PC-3 (cell line): ENCODE measurements around the gene B4GALNT4. TPM values are rescaled to one million over a fixed set of nuclear protein-coding genes. Genes with fewer than 3 reads are reported as not detected.

Experiments used
- ATAC-seq: fragments of 200-7000 bp; cut with Tn5 transposase; 2 replicates; pipeline ENCODE4 v1.9.1; 2020; ENCODE audit warnings: mild to moderate bottlenecking, moderate library complexity
- BruUV-seq: library from RNA; stranded (reverse); fragments of 400-500 nt; replicated peaks from 2 replicates; lab custom pipeline; 2021; lab: Mats Ljungman, UMichigan
- CTCF ChIA-PET: fragments of 300-600 bp; sonication (Branson Sonifier 250); formaldehyde crosslinking; loops from one replicate; lab custom pipeline; 2022; ENCODE audit warnings: antibody characterized with exemption; lab: Charles Lee
- POLR2A ChIA-PET: fragments of 300-600 bp; sonication (Branson Sonifier 250); formaldehyde crosslinking; loops from one replicate; lab custom pipeline; 2022; ENCODE audit warnings: antibody characterized with exemption; ENCODE audit not compliant: unreplicated experiment; lab: Charles Lee
- DNase-seq: peaks from one replicate; pipeline ENCODE4 v3.0.0-alpha.2; 2015
- H2AFZ ChIP-seq: fragments of 300-600 bp; sonication (generic); 2 replicates; pipeline ENCODE4 v1.6.0; 2016; ENCODE audit warnings: antibody characterized with exemption, low read length
- H3F3A ChIP-seq: fragments of 300-600 bp; sonication (generic); one replicate; pipeline ENCODE4 v1.6.0; 2017; ENCODE audit warnings: antibody characterized with exemption, low read length, control low read depth, mild to moderate bottlenecking; ENCODE audit not compliant: unreplicated experiment
- H3K27ac ChIP-seq: fragments of 300-600 bp; sonication (generic); 2 replicates; pipeline ENCODE4 v1.5.1; 2016; ENCODE audit warnings: mild to moderate bottlenecking, low read length
- H3K27me3 ChIP-seq: fragments of 300-600 bp; sonication (generic); 2 replicates; pipeline ENCODE4 v1.6.1; 2016; ENCODE audit warnings: low read length, mixed read lengths
- H3K36me3 ChIP-seq: fragments of 300-600 bp; sonication (generic); 2 replicates; pipeline ENCODE4 v1.6.1; 2016; ENCODE audit warnings: low read depth, mixed run types, low read length, mixed read lengths
- H3K4me1 ChIP-seq: fragments of 300-600 bp; sonication (generic); 2 replicates; pipeline ENCODE4 v1.5.1; 2016; ENCODE audit warnings: low read length; ENCODE audit not compliant: insufficient read depth
- H3K4me2 ChIP-seq: fragments of 300-600 bp; sonication (generic); 2 replicates; pipeline ENCODE4 v1.6.0; 2016; ENCODE audit warnings: low read length
- H3K4me3 ChIP-seq: fragments of 300-600 bp; sonication (generic); 2 replicates; pipeline ENCODE4 v1.5.1; 2016; ENCODE audit warnings: mild to moderate bottlenecking, low read length, mixed read lengths
- H3K79me2 ChIP-seq: fragments of 300-600 bp; sonication (generic); 2 replicates; pipeline ENCODE4 v1.6.1; 2017; ENCODE audit warnings: low read length, mixed read lengths
- H3K9ac ChIP-seq: fragments of 300-600 bp; sonication (generic); 2 replicates; pipeline ENCODE4 v1.6.0; 2016; ENCODE audit warnings: mild to moderate bottlenecking, low read length
- H3K9me2 ChIP-seq: fragments of 300-600 bp; sonication (generic); replicated peaks from 2 replicates; pipeline ENCODE4 v1.6.1; 2016; ENCODE audit warnings: mixed run types, low read length, mixed read lengths
- H3K9me3 ChIP-seq: fragments of 300-600 bp; sonication (generic); 2 replicates; pipeline ENCODE4 v1.6.1; 2016; ENCODE audit warnings: low read length, mixed read lengths
- H4K20me1 ChIP-seq: fragments of 300-600 bp; sonication (generic); 2 replicates; pipeline ENCODE4 v1.6.1; 2016; ENCODE audit warnings: low read length, mixed read lengths
- CTCF ChIP-seq: fragments of 300-600 bp; sonication (generic); conservative IDR thresholded peaks from 2 replicates; pipeline ENCODE4 v1.5.1; 2017; ENCODE audit warnings: antibody characterized with exemption, low read depth, mild to moderate bottlenecking, low read length
- EZH2 ChIP-seq: fragments of 300-600 bp; sonication (generic); IDR thresholded peaks from one replicate; pipeline ENCODE4 v1.6.1; 2017; ENCODE audit warnings: antibody characterized with exemption, mild to moderate bottlenecking, low read length; ENCODE audit not compliant: unreplicated experiment
- EZH2phosphoT487 ChIP-seq: fragments of 300-600 bp; sonication (generic); IDR thresholded peaks from 2 replicates; pipeline ENCODE4 v1.6.1; 2018; ENCODE audit warnings: mild to moderate bottlenecking, antibody characterized with exemption, low read length, borderline replicate concordance
- intact Hi-C: fragments of 100-400 bp; cut with micrococcal nuclease; formaldehyde crosslinking; loops from 2 replicates; pipeline ENCODE4 v1.9.0; 2023
- total RNA-seq: library from RNA; depleted of rRNA; stranded (reverse); fragments of >200 nt; gene quantifications from 2 replicates; pipeline ENCODE4 v1.2.3, GENCODE V29; 2014

B4GALNT4 gene
- total RNA-seq, 1 experiment from 2014 or later, result 52.9 TPM

DNA sequence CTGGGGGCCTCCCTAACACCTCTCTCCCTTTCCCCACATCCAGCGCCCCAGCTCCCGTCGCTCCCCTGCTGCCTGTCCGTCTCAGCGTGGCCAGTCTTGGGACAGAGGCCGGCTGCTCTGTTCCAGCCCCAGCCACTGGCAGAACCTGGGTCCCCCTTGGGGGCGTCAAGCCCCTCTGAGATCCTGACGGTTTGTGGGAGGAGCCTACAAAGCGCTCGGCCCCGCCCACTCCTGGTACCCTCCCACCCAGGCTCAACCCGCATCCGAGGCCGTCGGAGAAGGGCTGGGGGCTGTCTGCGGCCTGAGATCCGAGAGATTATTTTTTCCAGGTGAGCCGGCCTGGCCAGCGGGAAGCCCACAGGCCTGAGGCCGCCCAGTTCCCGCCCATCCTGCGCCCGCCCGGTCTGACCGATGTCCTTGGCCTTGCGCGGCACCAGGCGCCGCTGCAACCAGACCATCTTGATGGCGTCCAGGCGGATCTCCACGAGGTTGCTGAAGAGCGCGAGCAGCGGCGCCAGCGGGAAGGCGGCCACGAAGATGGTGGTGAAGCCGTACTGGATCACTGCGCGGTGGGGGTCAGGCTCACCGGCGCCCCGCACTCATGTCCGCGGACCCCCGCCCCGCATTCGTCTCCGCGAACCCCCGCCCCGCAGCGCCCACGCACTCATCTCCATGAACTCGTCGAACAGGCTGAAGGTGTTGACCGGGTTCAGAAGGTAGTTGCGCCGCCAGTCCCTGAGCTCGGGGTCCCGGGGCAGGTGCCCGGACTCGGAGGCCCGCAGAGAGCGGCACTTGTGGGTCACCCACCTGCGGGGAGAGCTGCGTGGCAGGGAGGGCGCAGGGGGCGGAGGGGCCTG lies 51.0 kb downstream of the B4GALNT4 start:
- intact Hi-C loops, result no loop called here
- ATAC-seq, result no peak
- Histone ChIP-seq H3K27ac (no peak overlapping the region), H4K20me1 (no peaks in the 10 kb centered on the region), H3K9ac (no peak overlapping the region), H3K27me3 (no peaks in the 10 kb centered on the region), H3K4me2 (no peak overlapping the region), H3K9me2 (no peaks in the 10 kb centered on the region), H3K79me2 (peaks cover 13% of the 10 kb centered on the region), H3K4me1 (peaks cover 19% of the 10 kb centered on the region), H3K4me3 (no peak overlapping the region), H3F3A (no peaks in the 10 kb centered on the region), H3K36me3 (no peaks in the 10 kb centered on the region), H2AFZ (no peak overlapping the region), H3K9me3 (no peaks in the 10 kb centered on the region)
- ChIA-PET CTCF (no interaction called here), POLR2A (interaction anchor here (0.6 kb wide), 1 partner anchor 28 kb away, joined by 3 read pairs; no protein-coding TSS in a partner anchor)
- TF ChIP-seq EZH2 (no peak), EZH2phosphoT487 (no peak), CTCF (no peak)
- BruUV-seq, result no TSS peak
- no peak for DNase-seq

DNA sequence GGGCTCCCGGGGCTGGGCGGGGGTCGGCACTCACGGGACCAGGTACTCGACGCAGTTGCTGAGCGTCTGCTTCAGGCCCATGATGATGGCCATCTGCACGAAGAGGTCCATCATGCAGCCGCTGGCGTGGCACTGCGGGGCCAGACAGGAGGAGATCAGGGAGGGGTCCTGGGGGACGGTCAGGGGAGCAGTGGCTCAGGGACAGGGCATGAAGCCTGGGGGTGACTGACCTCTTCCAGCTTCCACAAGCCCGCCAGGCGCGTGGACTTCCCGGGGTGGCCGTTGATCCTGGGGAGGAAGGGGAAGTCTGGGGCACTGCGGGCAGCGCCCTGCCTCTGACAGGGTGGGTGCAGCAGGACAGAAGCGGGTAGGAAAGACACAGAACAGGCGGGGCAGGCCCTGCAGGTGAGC lies 51.6 kb downstream of the B4GALNT4 start:
- CTCF ChIA-PET, result no interaction called here
- Histone ChIP-seq H3K79me2 (peaks cover 7% of the 10 kb centered on the region), H3K27ac (no peak overlapping the region), H3F3A (no peaks in the 10 kb centered on the region), H4K20me1 (no peaks in the 10 kb centered on the region), H3K4me3 (no peak overlapping the region), H3K27me3 (no peaks in the 10 kb centered on the region), H3K4me2 (no peak overlapping the region), H3K9me2 (no peaks in the 10 kb centered on the region), H3K4me1 (peaks cover 13% of the 10 kb centered on the region), H3K9me3 (no peaks in the 10 kb centered on the region), H3K36me3 (no peaks in the 10 kb centered on the region), H2AFZ (no peak overlapping the region), H3K9ac (no peak overlapping the region)
- no peak for TF ChIP-seq CTCF
- no peak for TF ChIP-seq EZH2phosphoT487
- TF ChIP-seq EZH2, result no peak
- no peak for DNase-seq
- POLR2A ChIA-PET, result interaction anchor here (0.6 kb wide), 1 partner anchor 28 kb away, joined by 3 read pairs; no protein-coding TSS in a partner anchor
- BruUV-seq, result no TSS peak
- no peak for ATAC-seq
- intact Hi-C loops, result no loop called here

- no peak overlapping the region for H3K4me2 ChIP-seq
- TF ChIP-seq EZH2, result no peak
- no peak for TF ChIP-seq EZH2phosphoT487
- TF ChIP-seq CTCF, result no peak
- no peaks in the 10 kb centered on the region for H3K27me3 ChIP-seq
- H3F3A ChIP-seq, result no peaks in the 10 kb centered on the region
- H3K9me3 ChIP-seq, result no peaks in the 10 kb centered on the region
- no peaks in the 10 kb centered on the region for H4K20me1 ChIP-seq
- no peak for DNase-seq
- ChIA-PET CTCF (no interaction called here), POLR2A (no interaction called here)
- H3K36me3 ChIP-seq, result no peaks in the 10 kb centered on the region
- no TSS peak for BruUV-seq
- no peak overlapping the region for H2AFZ ChIP-seq
- H3K4me1 ChIP-seq, result peaks cover 7% of the 10 kb centered on the region
- no peak overlapping the region for H3K9ac ChIP-seq
- H3K27ac ChIP-seq, result no peak overlapping the region
- no peak for ATAC-seq
- no peaks in the 10 kb centered on the region for H3K9me2 ChIP-seq
- H3K4me3 ChIP-seq, result no peak overlapping the region
- no peaks in the 10 kb centered on the region for H3K79me2 ChIP-seq
- intact Hi-C loops, result no loop called here
Measured at GRCh38 chr11:422249-422656, 53.0 kb downstream of the B4GALNT4 start.
